Testis (tissue), 2 donors: ENCODE results near the gene RPS6KA4.

Source experiments
- CTCF ChIP-seq, 3 experiments: fragments of 450-650 bp in 2 of 3; fragments of 200-600 bp in 1 of 3; sonication (generic) in 1 of 3; IDR thresholded peaks; one replicate each; pipeline ENCODE4 v1.5.1; 2016 to 2019; ENCODE audit warnings: antibody characterized with exemption in 3 of 3, mild to moderate bottlenecking in 2 of 3, moderate library complexity in 1 of 3
- POLR2A ChIP-seq: fragments of 450-650 bp; IDR thresholded peaks from one replicate; pipeline ENCODE4 v1.6.1; 2017; ENCODE audit warnings: antibody characterized with exemption, mild to moderate bottlenecking, moderate library complexity

GRCh38 chr11:64324692-64325469 lies 34.1 kb upstream of the RPS6KA4 start:
- no peak for TF ChIP-seq CTCF (IDR thresholded peaks at IDR 0.05)
- no peak for TF ChIP-seq POLR2A
